ENCODE results near the gene FOXL2. TPM values are rescaled to one million over a fixed set of nuclear protein-coding genes. Genes with fewer than 3 reads are reported as not detected.
A peak's percentile ranks its signal among the peaks of the same experiment; 100 is the strongest.

FOXL2 gene
- total RNA-seq, 2 donors from 2014 or later = 0.12 to 0.16 TPM

GRCh38 chr3:138942861-138943623, 3.9 kb downstream of the FOXL2 start:
- H3K36me3 Mint-ChIP-seq (ENCODE audit: insufficient read depth in 2 of 2) = peaks cover 3% of the 10 kb centered on the region in 2 donors
- DNase-seq = no peak
- ATAC-seq (replicated peaks in 1 of 2) = no peak
- no peaks in the 10 kb centered on the region for H3K9me3 Mint-ChIP-seq
- H3K27me3 Mint-ChIP-seq (ENCODE audit: low read depth) = peaks cover 86% of the 10 kb centered on the region
- H3K4me3 Mint-ChIP-seq = peak overlapping the region; percentile 89 to 93
- H3K4me1 Mint-ChIP-seq (ENCODE audit: low read depth) = peaks cover 42% of the 10 kb centered on the region
- H3K27ac Mint-ChIP-seq = no peak overlapping the region

DNA sequence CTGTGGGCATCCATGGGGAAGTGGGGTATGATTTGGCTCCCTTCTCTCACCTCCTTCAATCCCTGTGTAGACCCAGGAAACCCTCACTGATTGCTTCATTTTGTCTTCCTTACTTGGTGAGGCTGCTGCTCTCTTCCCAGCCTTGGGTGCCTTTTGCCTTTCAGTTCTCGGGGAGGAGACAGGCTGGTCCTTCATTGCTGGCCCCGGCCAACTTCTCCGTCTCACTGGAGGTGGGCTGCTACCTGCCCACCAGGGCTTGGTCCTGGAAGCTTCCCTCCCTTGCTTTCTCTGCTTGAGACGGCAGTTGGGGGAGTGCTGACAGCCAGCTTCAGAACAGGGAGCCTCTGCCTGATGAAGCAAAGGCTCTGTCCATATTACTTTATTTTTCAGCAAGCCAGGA, 4.7 kb downstream of the FOXL2 start:
- ATAC-seq (replicated peaks in 1 of 2) (no peak), DNase-seq (no peak)
- Mint-ChIP-seq H3K36me3 (ENCODE audit: insufficient read depth in 2 of 2) (peaks cover 3% of the 10 kb centered on the region in 2 donors), H3K27ac (no peak overlapping the region), H3K27me3 (ENCODE audit: low read depth) (peaks cover 85% of the 10 kb centered on the region), H3K9me3 (no peaks in the 10 kb centered on the region), H3K4me3 (no peak overlapping the region), H3K4me1 (ENCODE audit: low read depth) (peaks cover 45% of the 10 kb centered on the region)

GRCh38 chr3:138941259-138941885, 5.6 kb downstream of the FOXL2 start:
- ATAC-seq (replicated peaks in 1 of 2) (no peak), DNase-seq (peak; percentile 44 to 45)
- H3K4me1 Mint-ChIP-seq (ENCODE audit: low read depth) = peaks cover 54% of the 10 kb centered on the region

DNA sequence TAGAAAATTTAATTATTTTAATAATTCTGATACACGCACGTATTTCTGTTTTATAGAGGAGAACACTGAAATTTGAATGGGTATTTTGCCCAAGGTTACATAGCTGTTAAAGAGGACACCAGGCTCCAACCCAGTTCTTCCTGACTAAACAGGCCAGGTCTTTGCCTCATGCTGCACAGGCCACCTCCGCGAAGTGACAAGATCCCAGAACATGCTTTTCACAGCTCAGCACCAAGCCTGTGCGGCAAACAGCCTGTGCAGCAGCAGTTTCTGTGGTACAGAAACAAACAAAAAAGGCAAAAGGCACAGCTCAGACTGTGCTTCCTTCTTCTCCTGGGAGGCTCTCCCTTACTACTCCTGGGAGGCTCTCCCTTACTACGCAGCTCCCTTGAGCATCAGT, 6.5 kb downstream of the FOXL2 start:
- Mint-ChIP-seq H3K4me3 (no peak overlapping the region), H3K36me3 (ENCODE audit: insufficient read depth in 2 of 2) (peaks cover 3% of the 10 kb centered on the region in 2 donors), H3K27ac (no peak overlapping the region), H3K9me3 (no peaks in the 10 kb centered on the region), H3K4me1 (ENCODE audit: low read depth) (peaks cover 56% of the 10 kb centered on the region), H3K27me3 (ENCODE audit: low read depth) (peaks cover 98% of the 10 kb centered on the region)
- no peak for ATAC-seq (replicated peaks in 1 of 2)
- DNase-seq = no peak

More at GRCh38 chr3:138941259-138941885, 5.6 kb downstream of the FOXL2 start:
- Mint-ChIP-seq H3K36me3 (ENCODE audit: insufficient read depth in 2 of 2) (peaks cover 3% of the 10 kb centered on the region in 2 donors), H3K9me3 (no peaks in the 10 kb centered on the region), H3K27me3 (ENCODE audit: low read depth) (peaks cover 90% of the 10 kb centered on the region), H3K4me3 (no peak overlapping the region), H3K27ac (no peak overlapping the region)

DNA sequence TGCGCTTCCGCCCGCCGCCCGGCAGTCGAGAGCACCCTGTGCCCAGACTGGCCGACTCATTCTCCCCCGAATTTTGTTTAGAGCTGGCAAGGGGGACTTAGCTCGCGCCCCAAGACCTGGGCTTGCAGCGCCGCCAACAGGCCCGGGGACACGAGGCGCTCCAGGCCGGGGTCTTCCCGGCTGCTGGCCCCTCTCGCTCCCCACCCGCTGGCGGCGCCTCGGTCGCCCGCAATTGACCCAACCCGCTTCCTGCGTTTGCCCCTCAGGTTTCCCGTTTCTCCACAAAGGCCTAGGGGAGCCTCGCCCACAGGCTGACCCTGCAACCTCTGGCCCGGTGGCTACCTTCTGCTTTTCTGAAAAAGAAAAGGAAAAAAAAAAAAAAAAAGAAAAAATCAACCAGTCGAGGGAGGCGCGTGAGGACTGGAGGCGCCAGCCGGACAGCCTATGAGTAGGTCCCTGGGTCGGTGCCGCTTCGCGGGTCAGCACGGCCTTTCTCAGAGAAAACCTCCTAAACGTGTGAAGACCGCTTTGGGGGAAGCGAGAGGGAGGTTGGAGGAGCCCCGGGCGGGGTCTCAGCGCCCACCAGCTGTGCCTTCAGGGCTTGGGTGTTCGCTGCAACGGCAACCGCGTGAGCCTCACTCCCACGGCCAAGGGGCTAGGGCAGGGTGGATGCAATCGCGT, 7.2 kb downstream of the FOXL2 start:
- peak in 1 of 2 donors; percentile 28 for ATAC-seq (replicated peaks in 1 of 2)
- H3K4me3 Mint-ChIP-seq = peak overlapping the region; percentile 45 to 87
- peaks cover 98% of the 10 kb centered on the region for H3K27me3 Mint-ChIP-seq (ENCODE audit: low read depth)
- DNase-seq = no peak
- no peak overlapping the region for H3K27ac Mint-ChIP-seq
- no peaks in the 10 kb centered on the region for H3K9me3 Mint-ChIP-seq
- no peaks in the 10 kb centered on the region for H3K36me3 Mint-ChIP-seq (ENCODE audit: insufficient read depth in 2 of 2)
- peaks cover 49% of the 10 kb centered on the region for H3K4me1 Mint-ChIP-seq (ENCODE audit: low read depth)

GRCh38 chr3:138938877-138939560, 7.9 kb downstream of the FOXL2 start:
- no peak for ATAC-seq (replicated peaks in 1 of 2)
- DNase-seq = no peak
- Mint-ChIP-seq H3K4me3 (peak overlapping the region; percentile 87 to 89), H3K36me3 (ENCODE audit: insufficient read depth in 2 of 2) (no peaks in the 10 kb centered on the region), H3K9me3 (no peaks in the 10 kb centered on the region), H3K27ac (no peak overlapping the region), H3K4me1 (ENCODE audit: low read depth) (peaks cover 42% of the 10 kb centered on the region), H3K27me3 (ENCODE audit: low read depth) (peaks cover 98% of the 10 kb centered on the region)

- H3K9me3 Mint-ChIP-seq = no peaks in the 10 kb centered on the region
- DNase-seq = peak in 1 of 2 donors; percentile 37
- H3K27ac Mint-ChIP-seq = peak overlapping the region; percentile 72
Observed at GRCh38 chr3:138938056-138938876, 8.7 kb downstream of the FOXL2 start.

DNA sequence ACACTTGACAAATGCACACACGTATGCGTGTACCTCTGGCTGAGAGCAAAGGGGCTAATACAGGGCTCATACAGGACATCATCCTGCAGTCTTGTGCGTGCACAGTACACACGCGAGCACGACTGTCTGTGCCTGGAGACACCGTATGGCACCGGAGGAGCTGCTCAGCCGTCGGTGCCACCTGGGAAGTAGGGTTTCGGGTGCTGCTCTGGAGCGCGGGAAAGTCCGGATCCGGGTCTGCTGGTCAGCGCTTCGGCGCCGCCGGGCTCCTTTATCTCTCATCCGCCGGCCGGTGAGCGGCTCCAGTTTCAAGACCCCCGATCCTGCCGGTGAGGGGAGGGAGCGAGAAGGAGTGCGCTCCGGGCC, 9.3 kb downstream of the FOXL2 start:
- DNase-seq (no peak), ATAC-seq (replicated peaks in 1 of 2) (peak; percentile 20 to 31)
- Mint-ChIP-seq H3K36me3 (ENCODE audit: insufficient read depth in 2 of 2) (no peaks in the 10 kb centered on the region), H3K4me3 (peak overlapping the region; percentile 87 to 89), H3K9me3 (no peaks in the 10 kb centered on the region), H3K27me3 (ENCODE audit: low read depth) (peaks cover 98% of the 10 kb centered on the region), H3K27ac (no peak overlapping the region), H3K4me1 (ENCODE audit: low read depth) (peaks cover 29% of the 10 kb centered on the region)

More at GRCh38 chr3:138938056-138938876, 8.7 kb downstream of the FOXL2 start:
- Mint-ChIP-seq H3K36me3 (ENCODE audit: insufficient read depth in 2 of 2) (no peaks in the 10 kb centered on the region), H3K27me3 (ENCODE audit: low read depth) (peaks cover 98% of the 10 kb centered on the region), H3K4me1 (ENCODE audit: low read depth) (peaks cover 34% of the 10 kb centered on the region), H3K4me3 (peak overlapping the region; percentile 87 to 89)
- ATAC-seq (replicated peaks in 1 of 2) = peak; percentile 25 to 26

DNA sequence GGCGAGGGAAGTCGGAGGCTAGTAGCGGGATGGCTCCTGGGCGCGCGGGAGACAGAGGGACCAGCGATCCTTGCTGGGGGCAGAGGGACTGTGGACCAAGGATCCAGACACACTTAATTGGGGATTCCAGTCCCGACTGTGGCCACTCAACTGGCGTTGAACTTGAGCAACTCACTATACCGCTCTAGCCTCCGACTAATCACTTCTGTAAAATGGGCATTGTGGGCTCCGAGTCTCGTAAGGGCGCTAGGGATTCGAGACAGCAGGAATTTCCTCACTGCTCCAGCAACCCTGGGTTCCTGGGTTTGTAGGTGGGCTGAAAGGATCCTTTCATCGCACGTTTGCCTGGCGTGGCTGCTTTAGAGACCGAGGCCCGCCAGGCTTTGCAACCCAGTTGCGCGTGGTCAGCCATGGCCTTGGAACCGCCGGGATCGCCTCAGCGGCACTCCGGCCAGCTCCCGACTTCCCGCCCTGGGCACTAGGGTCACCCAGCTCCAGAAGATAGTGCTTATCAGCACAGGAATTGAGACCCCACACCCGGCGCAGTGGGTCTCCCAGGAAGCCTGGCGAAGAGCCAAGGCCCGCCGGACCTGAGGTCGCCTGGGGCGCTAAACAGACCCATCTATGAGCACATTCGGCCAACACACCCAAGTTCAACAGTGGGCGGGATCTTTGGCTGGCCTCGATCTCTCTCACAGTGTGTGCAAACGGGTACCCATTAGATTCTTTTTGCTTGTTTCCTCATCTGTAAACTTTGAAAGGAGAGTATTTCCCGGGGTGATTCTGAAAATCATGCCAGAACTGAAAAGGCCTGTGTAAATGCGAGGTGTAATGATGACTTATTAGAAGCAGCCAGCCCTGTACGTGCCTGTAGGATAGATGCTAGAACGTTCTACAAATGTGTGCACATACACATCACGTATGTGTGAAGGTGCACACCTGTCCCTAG, 9.9 kb downstream of the FOXL2 start:
- H3K4me3 Mint-ChIP-seq = peak overlapping the region; percentile 87 to 89
- H3K36me3 Mint-ChIP-seq (ENCODE audit: insufficient read depth in 2 of 2) = no peaks in the 10 kb centered on the region

GRCh38 chr3:138935863-138936740, 10.8 kb downstream of the FOXL2 start:
- no peaks in the 10 kb centered on the region for H3K36me3 Mint-ChIP-seq (ENCODE audit: insufficient read depth in 2 of 2)
- H3K4me3 Mint-ChIP-seq = peak overlapping the region; percentile 85 to 89
- no peaks in the 10 kb centered on the region for H3K9me3 Mint-ChIP-seq
- peak; percentile 77 to 83 for DNase-seq
- peaks cover 84% of the 10 kb centered on the region for H3K27me3 Mint-ChIP-seq (ENCODE audit: low read depth)
- H3K4me1 Mint-ChIP-seq (ENCODE audit: low read depth) = peaks cover 28% of the 10 kb centered on the region
- peak; percentile 71 to 72 for ATAC-seq (replicated peaks in 1 of 2)
- peak overlapping the region; percentile 73 for H3K27ac Mint-ChIP-seq

More for the DNA sequence above, 9.9 kb downstream of the FOXL2 start:
- DNase-seq (no peak), ATAC-seq (replicated peaks in 1 of 2) (no peak)
- peaks cover 92% of the 10 kb centered on the region for H3K27me3 Mint-ChIP-seq (ENCODE audit: low read depth)
- peaks cover 28% of the 10 kb centered on the region for H3K4me1 Mint-ChIP-seq (ENCODE audit: low read depth)
- no peaks in the 10 kb centered on the region for H3K9me3 Mint-ChIP-seq
- no peak overlapping the region for H3K27ac Mint-ChIP-seq

DNA sequence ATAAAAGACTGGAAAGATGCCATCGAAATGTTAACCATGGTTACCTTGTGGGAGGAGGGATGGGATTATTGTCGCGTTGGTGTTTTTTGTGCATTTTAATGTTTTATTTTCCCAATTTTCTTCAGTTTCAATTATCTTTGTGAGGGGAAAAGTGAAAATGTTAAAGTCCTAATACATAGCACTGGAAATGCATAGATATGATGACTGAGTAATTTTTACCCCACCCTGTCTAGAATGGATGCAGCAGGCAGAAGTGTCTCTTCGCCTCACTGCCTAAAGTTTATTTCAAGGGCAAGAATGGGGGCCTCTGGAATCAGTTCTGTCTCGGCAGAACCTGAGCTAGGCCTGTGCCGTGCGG, 11.5 kb downstream of the FOXL2 start:
- ATAC-seq (replicated peaks in 1 of 2) = no peak
- Mint-ChIP-seq H3K4me3 (peak overlapping the region; percentile 85 to 89), H3K27me3 (ENCODE audit: low read depth) (peaks cover 84% of the 10 kb centered on the region)

More for the DNA sequence above, 11.5 kb downstream of the FOXL2 start:
- DNase-seq = no peak
- H3K9me3 Mint-ChIP-seq = no peaks in the 10 kb centered on the region
- H3K36me3 Mint-ChIP-seq (ENCODE audit: insufficient read depth in 2 of 2) = no peaks in the 10 kb centered on the region
- peak overlapping the region; percentile 73 for H3K27ac Mint-ChIP-seq
- H3K4me1 Mint-ChIP-seq (ENCODE audit: low read depth) = peaks cover 28% of the 10 kb centered on the region

All from activated T-cell treated with anti-CD3 and anti-CD28 coated beads, Interleukin-2, amount 50 U/mL, for 72 hours (primary cell).